Neutrophil (primary cell): Measurements from ENCODE around the gene PRAME.

Experiments used
- H3K27ac ChIP-seq: fragments of 200-600 bp; sonication (generic); 2 replicates; pipeline ENCODE4 v1.5.1; 2016; ENCODE audit warnings: mild to moderate bottlenecking, moderate library complexity
- H3K27me3 ChIP-seq: fragments of 200-600 bp; sonication (generic); 2 replicates; pipeline ENCODE4 v1.6.0; 2016; ENCODE audit warnings: mild to moderate bottlenecking
- H3K36me3 ChIP-seq: fragments of 200-600 bp; sonication (generic); 2 replicates; pipeline ENCODE4 v1.5.1; 2017
- H3K4me1 ChIP-seq, 2 experiments: fragments of 200-600 bp in 1 of 2; sonication (generic) in 1 of 2; 1 replicate in 1 of 2; 2 replicates in 1 of 2; pipeline versions ENCODE4 v1.5.1 to v1.6.1; 2013 to 2016; ENCODE audit warnings: low read depth in 1 of 2, low read length in 1 of 2, mild to moderate bottlenecking in 1 of 2, moderate library complexity in 1 of 2; ENCODE audit not compliant: control insufficient read depth in 1 of 2, insufficient read depth in 1 of 2
- H3K4me3 ChIP-seq, 2 experiments: fragments of 200-600 bp in 1 of 2; sonication (generic) in 1 of 2; 1 replicate in 1 of 2; 2 replicates in 1 of 2; pipeline ENCODE4 v1.5.1; 2013 to 2016; ENCODE audit warnings: low read depth in 1 of 2, low read length in 1 of 2, mild to moderate bottlenecking in 1 of 2, moderate library complexity in 1 of 2
- H3K9me3 ChIP-seq: fragments of 200-600 bp; sonication (generic); 2 replicates; pipeline ENCODE4 v1.5.1; 2016
- CTCF ChIP-seq: fragments of 200-600 bp; sonication (generic); IDR thresholded peaks from 2 replicates; pipeline ENCODE4 v1.5.1; 2016; ENCODE audit warnings: antibody characterized with exemption

The PRAME gene

GRCh38 chr22:22569218-22569617, 10.2 kb upstream of the PRAME start:
- TF ChIP-seq CTCF: no peak
- Histone ChIP-seq H3K36me3 (no peaks in the 10 kb centered on the region), H3K4me3 (no peak overlapping the region), H3K4me1 (no peaks in the 10 kb centered on the region), H3K27ac (no peak overlapping the region), H3K27me3 (peaks cover 21% of the 10 kb centered on the region), H3K9me3 (no peaks in the 10 kb centered on the region)

GRCh38 chr22:22565981-22566380, 6.9 kb upstream of the PRAME start:
- no peak for TF ChIP-seq CTCF
- Histone ChIP-seq H3K27me3 (peaks cover 18% of the 10 kb centered on the region), H3K4me3 (no peak overlapping the region), H3K9me3 (no peaks in the 10 kb centered on the region), H3K27ac (no peak overlapping the region), H3K36me3 (no peaks in the 10 kb centered on the region), H3K4me1 (no peaks in the 10 kb centered on the region)

- Histone ChIP-seq H3K36me3 (no peaks in the 10 kb centered on the region), H3K27me3 (no peaks in the 10 kb centered on the region), H3K27ac (no peak overlapping the region), H3K9me3 (no peaks in the 10 kb centered on the region), H3K4me3 (no peak overlapping the region), H3K4me1 (no peaks in the 10 kb centered on the region)
- no peak for TF ChIP-seq CTCF
Measured at GRCh38 chr22:22558071-22558971, 744 bp downstream of the PRAME start.

GRCh38 chr22:22556995-22557925, 1.8 kb downstream of the PRAME start:
- Histone ChIP-seq H3K36me3 (no peaks in the 10 kb centered on the region), H3K9me3 (no peaks in the 10 kb centered on the region), H3K4me3 (no peak overlapping the region), H3K27ac (no peak overlapping the region), H3K27me3 (no peaks in the 10 kb centered on the region), H3K4me1 (no peaks in the 10 kb centered on the region)
- TF ChIP-seq CTCF: no peak

GRCh38 chr22:22556578-22556977, 2.5 kb downstream of the PRAME start:
- no peaks in the 10 kb centered on the region for H3K27me3 ChIP-seq
- no peak for TF ChIP-seq CTCF
- H3K27ac ChIP-seq: no peak overlapping the region
- H3K36me3 ChIP-seq: no peaks in the 10 kb centered on the region
- H3K4me1 ChIP-seq: no peaks in the 10 kb centered on the region
- H3K9me3 ChIP-seq: no peaks in the 10 kb centered on the region
- no peak overlapping the region for H3K4me3 ChIP-seq
